Measurements from ENCODE around the gene OPRM1.

Gene OPRM1

GRCh38 chr6:154252678-154253077, 213.6 kb downstream of the OPRM1 start:
- Histone ChIP-seq H3K27me3 (ENCODE audit: control insufficient read depth in 1 of 2, insufficient read depth in 1 of 2, low read length in 2 of 2) (no peaks in the 10 kb centered on the region), H2BK15ac (ENCODE audit: low read depth, poor library complexity, severe bottlenecking) (no peak overlapping the region), H3K23ac (ENCODE audit: low read length in 2 of 2) (no peak overlapping the region), H3K4ac (ENCODE audit: low read depth in 1 of 2, low read length in 2 of 2) (no peak overlapping the region), H3K36me3 (ENCODE audit: control insufficient read depth in 1 of 2, insufficient read depth in 2 of 2, low read depth in 1 of 2, low read length in 2 of 2) (no peaks in the 10 kb centered on the region), H3K18ac (ENCODE audit: low read depth in 1 of 2, low read length in 2 of 2) (no peak overlapping the region), H3K4me3 (ENCODE audit: insufficient read depth in 1 of 2, low read depth in 1 of 2, low read length in 2 of 2) (no peak overlapping the region), H2BK120ac (ENCODE audit: low read depth, low read length) (no peak overlapping the region), H3K27ac (ENCODE audit: low read length, poor library complexity, severe bottlenecking) (no peak overlapping the region), H2AK5ac (ENCODE audit: low read length, severe bottlenecking) (no peak overlapping the region), H3K14ac (ENCODE audit: low read length in 2 of 2) (no peak overlapping the region), H2BK12ac (ENCODE audit: low read length in 2 of 2) (no peak overlapping the region), H3K79me1 (replicated peaks; ENCODE audit: low read length, poor library complexity, severe bottlenecking) (no peaks in the 10 kb centered on the region), H2BK5ac (ENCODE audit: low read depth, low read length, poor library complexity, severe bottlenecking) (no peak overlapping the region), H3K9me3 (ENCODE audit: control insufficient read depth, low read length) (peaks cover 11% of the 10 kb centered on the region), H4K8ac (ENCODE audit: low read length) (no peak overlapping the region), H3K9ac (ENCODE audit: low read length) (no peak overlapping the region), H3K4me2 (ENCODE audit: low read length, poor library complexity, severe bottlenecking) (no peak overlapping the region), H4K91ac (ENCODE audit: low read length) (no peak overlapping the region), H3K4me1 (ENCODE audit: control insufficient read depth, insufficient read depth, low read depth, low read length) (peaks cover 4% of the 10 kb centered on the region), H2AFZ (ENCODE audit: low read depth, low read length) (no peak overlapping the region)
- 83% methylated on average over 3 of the region's 3 CpGs for WGBS
- no peak for DNase-seq

GRCh38 chr6:154257067-154257466, 218.0 kb downstream of the OPRM1 start:
- Histone ChIP-seq H2BK12ac (ENCODE audit: low read length in 2 of 2) (no peak overlapping the region), H3K4me3 (ENCODE audit: insufficient read depth in 1 of 2, low read depth in 1 of 2, low read length in 2 of 2) (no peak overlapping the region), H3K23ac (ENCODE audit: low read length in 2 of 2) (no peak overlapping the region), H2BK5ac (ENCODE audit: low read depth, low read length, poor library complexity, severe bottlenecking) (no peak overlapping the region), H3K18ac (ENCODE audit: low read depth in 1 of 2, low read length in 2 of 2) (no peak overlapping the region), H2AFZ (ENCODE audit: low read depth, low read length) (no peak overlapping the region), H4K8ac (ENCODE audit: low read length) (peak overlapping the region; percentile 49), H3K9ac (ENCODE audit: low read length) (no peak overlapping the region), H3K14ac (ENCODE audit: low read length in 2 of 2) (no peak overlapping the region), H3K79me1 (replicated peaks; ENCODE audit: low read length, poor library complexity, severe bottlenecking) (no peaks in the 10 kb centered on the region), H3K4me2 (ENCODE audit: low read length, poor library complexity, severe bottlenecking) (no peak overlapping the region), H3K4ac (ENCODE audit: low read depth in 1 of 2, low read length in 2 of 2) (no peak overlapping the region), H3K36me3 (ENCODE audit: control insufficient read depth in 1 of 2, insufficient read depth in 2 of 2, low read depth in 1 of 2, low read length in 2 of 2) (no peaks in the 10 kb centered on the region), H3K4me1 (ENCODE audit: control insufficient read depth, insufficient read depth, low read depth, low read length) (no peaks in the 10 kb centered on the region), H4K91ac (ENCODE audit: low read length) (no peak overlapping the region), H2BK15ac (ENCODE audit: low read depth, poor library complexity, severe bottlenecking) (no peak overlapping the region), H3K27ac (ENCODE audit: low read length, poor library complexity, severe bottlenecking) (no peak overlapping the region), H2AK5ac (ENCODE audit: low read length, severe bottlenecking) (no peak overlapping the region), H2BK120ac (ENCODE audit: low read depth, low read length) (no peak overlapping the region), H3K27me3 (ENCODE audit: control insufficient read depth in 1 of 2, insufficient read depth in 1 of 2, low read length in 2 of 2) (no peaks in the 10 kb centered on the region), H3K9me3 (ENCODE audit: control insufficient read depth, low read length) (peaks cover 11% of the 10 kb centered on the region)
- WGBS: 100% methylated on average over 1 of the region's 1 CpG
- no peak for DNase-seq

- H3K4me2 ChIP-seq (ENCODE audit: low read length, poor library complexity, severe bottlenecking): no peak overlapping the region
- H3K9me3 ChIP-seq (ENCODE audit: control insufficient read depth, low read length): peaks cover 11% of the 10 kb centered on the region
- no peak overlapping the region for H2AFZ ChIP-seq (ENCODE audit: low read depth, low read length)
- 82% methylated on average over 4 of the region's 4 CpGs for WGBS
- no peak overlapping the region for H4K8ac ChIP-seq (ENCODE audit: low read length)
- H3K79me1 ChIP-seq (replicated peaks; ENCODE audit: low read length, poor library complexity, severe bottlenecking): no peaks in the 10 kb centered on the region
- no peak overlapping the region for H3K23ac ChIP-seq (ENCODE audit: low read length in 2 of 2)
- H2BK12ac ChIP-seq (ENCODE audit: low read length in 2 of 2): no peak overlapping the region
- H3K36me3 ChIP-seq (ENCODE audit: control insufficient read depth in 1 of 2, insufficient read depth in 2 of 2, low read depth in 1 of 2, low read length in 2 of 2): no peaks in the 10 kb centered on the region
- H3K9ac ChIP-seq (ENCODE audit: low read length): no peak overlapping the region
- no peak overlapping the region for H3K4ac ChIP-seq (ENCODE audit: low read depth in 1 of 2, low read length in 2 of 2)
- H3K4me1 ChIP-seq (ENCODE audit: control insufficient read depth, insufficient read depth, low read depth, low read length): no peaks in the 10 kb centered on the region
- no peaks in the 10 kb centered on the region for H3K27me3 ChIP-seq (ENCODE audit: control insufficient read depth in 1 of 2, insufficient read depth in 1 of 2, low read length in 2 of 2)
- H2BK5ac ChIP-seq (ENCODE audit: low read depth, low read length, poor library complexity, severe bottlenecking): no peak overlapping the region
- H4K91ac ChIP-seq (ENCODE audit: low read length): no peak overlapping the region
- no peak overlapping the region for H3K18ac ChIP-seq (ENCODE audit: low read depth in 1 of 2, low read length in 2 of 2)
- H2AK5ac ChIP-seq (ENCODE audit: low read length, severe bottlenecking): no peak overlapping the region
- DNase-seq: no peak
- H3K14ac ChIP-seq (ENCODE audit: low read length in 2 of 2): no peak overlapping the region
- H2BK15ac ChIP-seq (ENCODE audit: low read depth, poor library complexity, severe bottlenecking): no peak overlapping the region
- H3K27ac ChIP-seq (ENCODE audit: low read length, poor library complexity, severe bottlenecking): no peak overlapping the region
- H3K4me3 ChIP-seq (ENCODE audit: insufficient read depth in 1 of 2, low read depth in 1 of 2, low read length in 2 of 2): no peak overlapping the region
- H2BK120ac ChIP-seq (ENCODE audit: low read depth, low read length): no peak overlapping the region
Measured at GRCh38 chr6:154258064-154258757, 219.2 kb downstream of the OPRM1 start.

- H3K4me2 ChIP-seq (ENCODE audit: low read length, poor library complexity, severe bottlenecking): no peak overlapping the region
- no peak for DNase-seq
- no peak overlapping the region for H4K8ac ChIP-seq (ENCODE audit: low read length)
- no peak overlapping the region for H4K91ac ChIP-seq (ENCODE audit: low read length)
- no peak overlapping the region for H2BK5ac ChIP-seq (ENCODE audit: low read depth, low read length, poor library complexity, severe bottlenecking)
- 96% methylated on average over 4 of the region's 7 CpGs for WGBS
- no peak overlapping the region for H3K4me3 ChIP-seq (ENCODE audit: insufficient read depth in 1 of 2, low read depth in 1 of 2, low read length in 2 of 2)
- H3K9ac ChIP-seq (ENCODE audit: low read length): no peak overlapping the region
- no peaks in the 10 kb centered on the region for H3K27me3 ChIP-seq (ENCODE audit: control insufficient read depth in 1 of 2, insufficient read depth in 1 of 2, low read length in 2 of 2)
- H3K79me1 ChIP-seq (replicated peaks; ENCODE audit: low read length, poor library complexity, severe bottlenecking): no peaks in the 10 kb centered on the region
- H3K4ac ChIP-seq (ENCODE audit: low read depth in 1 of 2, low read length in 2 of 2): no peak overlapping the region
- no peak overlapping the region for H2AK5ac ChIP-seq (ENCODE audit: low read length, severe bottlenecking)
- H2BK12ac ChIP-seq (ENCODE audit: low read length in 2 of 2): no peak overlapping the region
- no peaks in the 10 kb centered on the region for H3K4me1 ChIP-seq (ENCODE audit: control insufficient read depth, insufficient read depth, low read depth, low read length)
- H3K14ac ChIP-seq (ENCODE audit: low read length in 2 of 2): no peak overlapping the region
- H2AFZ ChIP-seq (ENCODE audit: low read depth, low read length): no peak overlapping the region
- H2BK15ac ChIP-seq (ENCODE audit: low read depth, poor library complexity, severe bottlenecking): no peak overlapping the region
- H3K36me3 ChIP-seq (ENCODE audit: control insufficient read depth in 1 of 2, insufficient read depth in 2 of 2, low read depth in 1 of 2, low read length in 2 of 2): no peaks in the 10 kb centered on the region
- no peak overlapping the region for H2BK120ac ChIP-seq (ENCODE audit: low read depth, low read length)
- H3K27ac ChIP-seq (ENCODE audit: low read length, poor library complexity, severe bottlenecking): no peak overlapping the region
- H3K23ac ChIP-seq (ENCODE audit: low read length in 2 of 2): no peak overlapping the region
- no peaks in the 10 kb centered on the region for H3K9me3 ChIP-seq (ENCODE audit: control insufficient read depth, low read length)
- H3K18ac ChIP-seq (ENCODE audit: low read depth in 1 of 2, low read length in 2 of 2): no peak overlapping the region
Measured at GRCh38 chr6:154261688-154262397, 222.8 kb downstream of the OPRM1 start.
